ENCODE data around the gene ZBTB7C. TPM values are rescaled to one million over a fixed set of nuclear protein-coding genes. Genes with fewer than 3 reads are reported as not detected.

ZBTB7C gene
- total and polyA plus RNA-seq, 10 of the 15 experiments (the other 5 are each of a cell fraction or from before 2014, with no cell fraction given) = under 0.01 to 0.08 (median 0.01) TPM; not detected in 7

- Histone ChIP-seq H3K4me3 (no peak overlapping the region), H3K27ac (ENCODE audit: control insufficient read depth, insufficient read depth) (no peak overlapping the region), H3K36me3 (ENCODE audit: control insufficient read depth in 2 of 2, insufficient read depth in 2 of 2, low read length in 1 of 2) (no peaks in the 10 kb centered on the region), H3K27me3 (replicated peaks in 1 of 2; ENCODE audit: control insufficient read depth in 2 of 2, insufficient read depth in 2 of 2, low read length in 1 of 2) (peaks cover 1 to 2% of the 10 kb centered on the region in 2 experiments; a peak in 1 of 4 replicates), H3K4me2 (ENCODE audit: control insufficient read depth, insufficient read depth) (no peak overlapping the region), H4K20me1 (ENCODE audit: control insufficient read depth, insufficient read depth) (no peaks in the 10 kb centered on the region), H3K4me1 (ENCODE audit: control insufficient read depth, insufficient read depth, low read length) (no peaks in the 10 kb centered on the region; the same call in 1 of the 2 replicates), H3K9me3 (replicated peaks; ENCODE audit: control insufficient read depth, insufficient read depth, low read length) (no peaks in the 10 kb centered on the region), H3K79me2 (ENCODE audit: control insufficient read depth, insufficient read depth, low read length) (no peaks in the 10 kb centered on the region), H3K9ac (ENCODE audit: control insufficient read depth, insufficient read depth, low read length) (no peak overlapping the region), H2AFZ (ENCODE audit: control insufficient read depth, low read depth, low read length) (no peak overlapping the region)
- TF ChIP-seq KLF5 (IDR thresholded peaks at IDR 0.05; ENCODE audit: partially characterized antibody) = no peak
- no peak for TF ChIP-seq ZNF622 (IDR thresholded peaks at IDR 0.05)
- TF ChIP-seq HDAC6 (IDR thresholded peaks at IDR 0.05; ENCODE audit: unreplicated experiment) = no peak
- SMC1A ChIA-PET (ENCODE audit: uncharacterized antibody, unreplicated experiment) = no interaction called here
- BruUV-seq (replicated peaks) = no TSS peak
- no peak for DNase-seq (ENCODE audit: low read depth, low spot score)
- POLR2A ChIA-PET = interaction anchor here (0.5 kb wide), 1 partner anchor 13 kb away, joined by 6 read pairs; no protein-coding TSS in a partner anchor
- CTCF ChIA-PET = interaction anchor here (0.9 to 2.1 kb wide), 4 partner anchors 54 to 270 kb away, joined by 4 read pairs; no protein-coding TSS in a partner anchor
- no peak for FAIRE-seq
- WGBS (ENCODE audit: insufficient coverage, insufficient replicate concordance, low lambda C conversion rate, missing lambda C conversion rate) = 16% methylated on average over 7 of the region's 7 CpGs
- RAD21 ChIA-PET (ENCODE audit: unreplicated experiment) = no interaction called here
- intact Hi-C loops (cut with micrococcal nuclease; ENCODE audit: unreplicated experiment) (loop anchor here (5.0 kb wide), 2 partner anchors 93 to 148 kb away; partner anchors contain the start of gene SMAD2), in situ Hi-C loops (cut with MboI) (loop anchor here (5.0 kb wide), 2 partner anchors 248 to 422 kb away; no protein-coding TSS in a partner anchor)
- ATAC-seq = no peak
These were observed 384.1 kb downstream of the ZBTB7C start for GRCh38 chr18:48024881-48025660.

- H3K4me3 ChIP-seq = no peak overlapping the region
- no peak for ATAC-seq
- H3K4me2 ChIP-seq (ENCODE audit: control insufficient read depth, insufficient read depth) = no peak overlapping the region
- peaks cover 0 to 2% of the 10 kb centered on the region in 2 experiments; a peak in 1 of 4 replicates for H3K27me3 ChIP-seq (replicated peaks in 1 of 2; ENCODE audit: control insufficient read depth in 2 of 2, insufficient read depth in 2 of 2, low read length in 1 of 2)
- H3K79me2 ChIP-seq (ENCODE audit: control insufficient read depth, insufficient read depth, low read length) = no peaks in the 10 kb centered on the region
- intact Hi-C loops (cut with micrococcal nuclease; ENCODE audit: unreplicated experiment) (loop anchor here (5.0 kb wide), 2 partner anchors 92 to 147 kb away; partner anchors contain the start of gene SMAD2), in situ Hi-C loops (cut with MboI) (loop anchor here (5.0 kb wide), 1 partner anchor 247 kb away; no protein-coding TSS in a partner anchor)
- 55% methylated on average over 4 of the region's 4 CpGs for WGBS (ENCODE audit: insufficient coverage, insufficient replicate concordance, low lambda C conversion rate, missing lambda C conversion rate)
- H4K20me1 ChIP-seq (ENCODE audit: control insufficient read depth, insufficient read depth) = no peaks in the 10 kb centered on the region
- H3K9ac ChIP-seq (ENCODE audit: control insufficient read depth, insufficient read depth, low read length) = no peak overlapping the region
- TF ChIP-seq ATF2 (IDR thresholded peaks at IDR 0.05; ENCODE audit: low read length) = no peak
- no peak for TF ChIP-seq IKZF2 (IDR thresholded peaks at IDR 0.05)
- no peak for TF ChIP-seq SREBF2 (IDR thresholded peaks at IDR 0.05; ENCODE audit: low read length)
- no peak for TF ChIP-seq PBX3 (IDR thresholded peaks at IDR 0.05; ENCODE audit: insufficient replicate concordance, low read depth, low read length)
- TF ChIP-seq FOXM1 (IDR thresholded peaks at IDR 0.05; ENCODE audit: low read depth, low read length) = no peak
- no peak for TF ChIP-seq TCF7 (IDR thresholded peaks at IDR 0.05; ENCODE audit: borderline replicate concordance)
- no peak for TF ChIP-seq RUNX3 (IDR thresholded peaks at IDR 0.05; ENCODE audit: low read length)
- TF ChIP-seq POLR2AphosphoS2 (IDR thresholded peaks at IDR 0.05; ENCODE audit: low read depth, low read length) = no peak
- TF ChIP-seq SMARCA5 (IDR thresholded peaks at IDR 0.05) = no peak
- no peak for TF ChIP-seq BHLHE40 (IDR thresholded peaks at IDR 0.05; ENCODE audit: borderline replicate concordance in 1 of 2, low read depth in 2 of 2, low read length in 1 of 2)
- no peak for TF ChIP-seq POU2F2 (IDR thresholded peaks at IDR 0.05; ENCODE audit: borderline replicate concordance, low read depth, low read length)
- FAIRE-seq = no peak
- no TSS peak for BruUV-seq (replicated peaks)
- ChIA-PET SMC1A (ENCODE audit: uncharacterized antibody, unreplicated experiment) (no interaction called here), CTCF (no interaction called here), RAD21 (ENCODE audit: unreplicated experiment) (interaction anchor here (1.0 kb wide), 1 partner anchor 251 kb away, joined by 3 read pairs; no protein-coding TSS in a partner anchor), POLR2A (no interaction called here)
- H3K9me3 ChIP-seq (replicated peaks; ENCODE audit: control insufficient read depth, insufficient read depth, low read length) = no peaks in the 10 kb centered on the region
- H3K36me3 ChIP-seq (ENCODE audit: control insufficient read depth in 2 of 2, insufficient read depth in 2 of 2, low read length in 1 of 2) = no peaks in the 10 kb centered on the region
- H3K27ac ChIP-seq (ENCODE audit: control insufficient read depth, insufficient read depth) = no peak overlapping the region
- no peak for DNase-seq (ENCODE audit: low read depth, low spot score)
- H3K4me1 ChIP-seq (ENCODE audit: control insufficient read depth, insufficient read depth, low read length) = no peaks in the 10 kb centered on the region; the same call in 1 of the 2 replicates
- no peak overlapping the region for H2AFZ ChIP-seq (ENCODE audit: control insufficient read depth, low read depth, low read length)
These were observed 385.1 kb downstream of the ZBTB7C start for GRCh38 chr18:48024009-48024512.

Data from GM12878 (cell line).